NCI-H1436 (cell line): ENCODE measurements around the gene MACIR.

Experiments used
- DNase-seq: peaks from one replicate; lab custom pipeline; 2025; lab: John Stamatoyannopoulos, UW

Gene MACIR

GRCh38 chr5:103245761-103246160 is 12.8 kb upstream of the MACIR start:
- DNase-seq = no peak

GRCh38 chr5:103247118-103247517 is 11.4 kb upstream of the MACIR start:
- DNase-seq = no peak

GRCh38 chr5:103249068-103249467 is 9.5 kb upstream of the MACIR start:
- no peak for DNase-seq

- no peak for DNase-seq
These were observed 3.6 kb upstream of the MACIR start for GRCh38 chr5:103254921-103255320.

GRCh38 chr5:103255691-103256090 is 2.9 kb upstream of the MACIR start:
- no peak for DNase-seq

- DNase-seq = no peak
These were observed 2.4 kb upstream of the MACIR start for GRCh38 chr5:103256178-103256577.

- DNase-seq = peak; percentile 53
These were observed 568 bp downstream of the MACIR start for GRCh38 chr5:103258957-103259704.

- peak; percentile 7 for DNase-seq
These were observed 1.3 kb downstream of the MACIR start for GRCh38 chr5:103259705-103260355.

- no peak for DNase-seq
These were observed 2.4 kb downstream of the MACIR start for GRCh38 chr5:103260951-103261350.

- DNase-seq = no peak
These were observed 3.9 kb downstream of the MACIR start for GRCh38 chr5:103262422-103262871.

GRCh38 chr5:103263054-103263453 is 4.5 kb downstream of the MACIR start:
- no peak for DNase-seq

GRCh38 chr5:103264508-103264907 is 5.9 kb downstream of the MACIR start:
- no peak for DNase-seq

- DNase-seq = no peak
These were observed 12.0 kb downstream of the MACIR start for GRCh38 chr5:103270581-103270980.

GRCh38 chr5:103271570-103272289 is 13.2 kb downstream of the MACIR start:
- DNase-seq = peak; percentile 5

- no peak for DNase-seq
These were observed 13.8 kb downstream of the MACIR start for GRCh38 chr5:103272377-103272776.

GRCh38 chr5:103273952-103274351 is 15.4 kb downstream of the MACIR start:
- no peak for DNase-seq

GRCh38 chr5:103275851-103276250 is 17.3 kb downstream of the MACIR start:
- DNase-seq = no peak

- DNase-seq = no peak
These were observed 22.4 kb downstream of the MACIR start for GRCh38 chr5:103280967-103281366.

- DNase-seq = no peak
These were observed 24.6 kb downstream of the MACIR start for GRCh38 chr5:103283120-103283519.

- no peak for DNase-seq
These were observed 25.3 kb downstream of the MACIR start for GRCh38 chr5:103283869-103284268.

GRCh38 chr5:103286622-103287021 is 28.1 kb downstream of the MACIR start:
- DNase-seq = no peak

- no peak for DNase-seq
These were observed 30.5 kb downstream of the MACIR start for GRCh38 chr5:103289024-103289423.

- no peak for DNase-seq
These were observed 32.3 kb downstream of the MACIR start for GRCh38 chr5:103290846-103291245.
